ENCODE data around the gene MSI2.

Gene MSI2

DNA sequence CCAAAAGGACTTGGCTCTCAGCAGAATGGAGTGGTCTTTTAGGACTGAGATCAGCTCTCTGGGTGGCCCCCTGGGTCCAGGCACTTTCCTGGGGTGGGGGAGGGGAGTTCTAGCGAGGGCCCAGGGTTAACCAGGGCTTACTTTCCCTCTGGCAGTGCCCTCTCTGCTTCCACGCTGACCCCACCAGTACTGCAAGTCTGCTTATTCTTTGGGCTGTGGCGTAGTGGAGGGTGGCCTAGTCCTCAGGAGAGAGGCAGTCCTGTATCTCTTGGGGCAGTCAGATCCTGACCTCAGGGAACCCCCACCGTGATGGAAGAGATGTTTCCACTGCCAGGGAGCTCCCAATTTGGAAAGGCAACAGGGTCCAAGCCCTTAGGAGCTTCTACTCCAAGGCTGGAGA, 409.4 kb downstream of the MSI2 start:
- in situ Hi-C loops (cut with MboI; ENCODE audit: low sequenced_read_pairs), result no loop called here

- in situ Hi-C loops (cut with MboI; ENCODE audit: low sequenced_read_pairs), result no loop called here
These were observed 410.0 kb downstream of the MSI2 start for GRCh38 chr17:57666201-57666870.

- in situ Hi-C loops (cut with MboI; ENCODE audit: low sequenced_read_pairs), result no loop called here
These were observed 410.6 kb downstream of the MSI2 start for GRCh38 chr17:57666946-57667345.

GRCh38 chr17:57667461-57667923, 411.2 kb downstream of the MSI2 start:
- in situ Hi-C loops (cut with MboI; ENCODE audit: low sequenced_read_pairs), result no loop called here

GRCh38 chr17:57668332-57668731, 412.0 kb downstream of the MSI2 start:
- in situ Hi-C loops (cut with MboI; ENCODE audit: low sequenced_read_pairs), result no loop called here

- in situ Hi-C loops (cut with MboI; ENCODE audit: low sequenced_read_pairs), result no loop called here
These were observed 413.6 kb downstream of the MSI2 start for GRCh38 chr17:57669671-57670529.

- in situ Hi-C loops (cut with MboI; ENCODE audit: low sequenced_read_pairs), result no loop called here
These were observed 414.6 kb downstream of the MSI2 start for GRCh38 chr17:57670769-57671569.

- in situ Hi-C loops (cut with MboI; ENCODE audit: low sequenced_read_pairs), result no loop called here
These were observed 415.6 kb downstream of the MSI2 start for GRCh38 chr17:57671667-57672632.

DNA sequence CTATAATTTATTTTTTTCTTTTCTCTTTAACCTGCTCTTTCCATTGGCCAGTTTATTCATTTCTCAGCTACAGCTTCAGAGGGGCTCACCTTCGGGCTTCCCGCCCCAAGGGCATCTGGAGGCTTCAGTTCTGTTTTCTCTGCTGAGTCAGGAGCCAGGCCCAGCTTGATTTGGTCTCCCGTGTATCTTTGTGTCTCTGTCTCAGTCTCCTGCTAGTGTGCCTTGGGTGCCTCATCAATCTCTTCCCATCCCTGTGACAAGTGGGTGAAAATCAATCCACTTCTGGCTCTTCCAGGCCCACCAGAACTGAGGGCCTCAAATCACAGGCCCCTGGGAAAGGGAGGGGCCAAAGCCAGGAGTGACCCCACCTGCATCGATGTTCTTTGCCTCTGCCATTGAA, 416.6 kb downstream of the MSI2 start:
- in situ Hi-C loops (cut with MboI; ENCODE audit: low sequenced_read_pairs), result no loop called here

GRCh38 chr17:57674894-57675293, 418.6 kb downstream of the MSI2 start:
- in situ Hi-C loops (cut with MboI; ENCODE audit: low sequenced_read_pairs), result no loop called here

GRCh38 chr17:57675427-57676387, 419.4 kb downstream of the MSI2 start:
- in situ Hi-C loops (cut with MboI; ENCODE audit: low sequenced_read_pairs), result no loop called here

GRCh38 chr17:57676543-57676942, 420.2 kb downstream of the MSI2 start:
- in situ Hi-C loops (cut with MboI; ENCODE audit: low sequenced_read_pairs), result no loop called here

- in situ Hi-C loops (cut with MboI; ENCODE audit: low sequenced_read_pairs), result no loop called here
These were observed 421.0 kb downstream of the MSI2 start for GRCh38 chr17:57677301-57677700.

DNA sequence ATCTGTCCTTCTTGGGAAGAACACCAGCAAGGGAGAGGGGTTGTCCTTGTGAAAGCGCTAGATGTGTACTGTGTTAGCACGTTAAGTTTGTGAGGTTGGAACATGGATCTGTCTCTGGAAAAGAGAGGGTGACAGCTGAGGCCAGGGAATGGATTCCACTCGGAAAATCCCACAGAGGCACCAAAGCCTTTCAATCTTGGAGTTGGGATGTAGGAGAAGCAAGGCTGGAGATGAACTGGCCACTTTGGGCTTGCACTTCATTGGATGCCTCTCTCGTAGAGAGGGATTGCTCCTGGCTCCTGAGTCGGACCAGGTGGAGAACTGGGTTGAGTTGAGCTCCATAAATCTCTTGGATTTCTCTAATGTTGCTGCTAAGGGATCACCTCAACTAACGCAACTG, 421.5 kb downstream of the MSI2 start:
- in situ Hi-C loops (cut with MboI; ENCODE audit: low sequenced_read_pairs), result no loop called here

- in situ Hi-C loops (cut with MboI; ENCODE audit: low sequenced_read_pairs), result no loop called here
These were observed 422.1 kb downstream of the MSI2 start for GRCh38 chr17:57678393-57678792.

DNA sequence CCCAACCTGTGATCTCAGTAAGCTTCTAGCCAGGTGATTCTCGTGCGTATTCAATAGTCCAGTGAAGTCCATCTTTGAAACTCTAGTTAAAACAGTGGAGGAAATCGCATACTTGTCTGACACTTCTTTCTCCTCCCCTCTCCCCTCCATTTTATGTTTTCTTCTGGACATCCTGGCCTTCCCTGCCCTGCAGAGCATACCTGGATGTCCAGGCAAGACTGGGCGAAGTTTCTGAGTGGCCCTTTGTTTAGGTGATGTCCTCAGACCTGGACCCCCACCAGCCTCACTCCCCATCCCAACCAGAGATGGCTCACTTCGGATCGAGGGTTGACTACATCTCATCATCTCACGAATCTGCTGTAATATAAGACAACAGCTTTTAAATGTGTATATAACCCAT, 423.0 kb downstream of the MSI2 start:
- in situ Hi-C loops (cut with MboI; ENCODE audit: low sequenced_read_pairs), result no loop called here

GRCh38 chr17:57679906-57680695, 423.8 kb downstream of the MSI2 start:
- in situ Hi-C loops (cut with MboI; ENCODE audit: low sequenced_read_pairs), result no loop called here

DNA sequence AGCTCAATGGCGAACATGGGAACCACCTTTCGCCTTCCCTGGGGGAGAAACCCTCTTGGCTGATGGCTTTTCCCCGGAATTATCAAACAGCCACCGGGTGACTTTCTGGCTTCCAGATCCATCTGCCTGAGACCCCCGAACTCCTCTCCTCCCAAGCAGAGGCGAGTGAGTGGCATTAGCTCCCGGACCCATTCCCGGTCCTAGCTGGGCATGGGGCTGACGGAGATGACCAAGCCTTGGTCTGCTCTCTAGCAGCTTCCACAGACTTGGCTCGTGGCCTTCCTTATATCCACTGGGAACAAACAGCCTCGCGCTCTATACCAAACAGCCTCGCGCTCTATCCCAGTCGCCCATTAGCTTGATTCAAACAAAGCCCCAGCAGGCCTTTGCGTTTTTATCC, 426.4 kb downstream of the MSI2 start:
- in situ Hi-C loops (cut with MboI; ENCODE audit: low sequenced_read_pairs), result no loop called here

Measured in HL-60/S4 treated with retinoic acid at 250 ng/mL for 4 days and 3 days (cell line).